Esophagus muscularis mucosa (tissue), 3 donors: ENCODE data around the gene EGFL6.

Source experiments
- EP300 ChIP-seq: sonication (generic); formaldehyde crosslinking; IDR thresholded peaks from one replicate; pipeline ENCODE4 v1.6.1; 2017; ENCODE audit warnings: antibody characterized with exemption
- TF ChIP-seq, protein P1 (sequence below), 3 experiments: fragments of 200-600 bp in 2 of 3; fragments of 450-650 bp in 1 of 3; sonication (generic) in 2 of 3; IDR thresholded peaks; one replicate each; pipeline ENCODE4 v1.5.1; 2017 to 2019; ENCODE audit warnings: antibody characterized with exemption in 3 of 3, mild to moderate bottlenecking in 2 of 3, moderate library complexity in 1 of 3

DNA sequence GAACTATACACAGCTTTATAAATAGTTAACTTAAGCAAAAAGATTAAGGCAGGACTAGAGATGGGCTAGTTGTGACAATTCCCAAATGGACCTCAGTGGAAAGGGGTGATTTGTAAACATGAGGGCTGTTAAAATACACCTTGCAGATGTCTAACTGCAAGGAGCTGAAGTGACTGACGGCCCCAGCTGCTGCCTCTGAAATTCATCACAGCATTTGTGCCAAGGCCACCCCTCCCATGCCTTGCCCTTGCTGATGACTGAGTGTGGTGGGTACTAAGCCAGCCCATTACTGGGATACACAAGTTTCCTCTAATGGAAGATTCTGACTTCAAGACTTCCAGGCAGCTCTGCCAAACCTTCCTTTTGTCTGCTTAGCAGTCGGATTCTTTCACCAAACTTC is 23.7 kb upstream of the EGFL6 start:
- TF ChIP-seq, protein P1, sequence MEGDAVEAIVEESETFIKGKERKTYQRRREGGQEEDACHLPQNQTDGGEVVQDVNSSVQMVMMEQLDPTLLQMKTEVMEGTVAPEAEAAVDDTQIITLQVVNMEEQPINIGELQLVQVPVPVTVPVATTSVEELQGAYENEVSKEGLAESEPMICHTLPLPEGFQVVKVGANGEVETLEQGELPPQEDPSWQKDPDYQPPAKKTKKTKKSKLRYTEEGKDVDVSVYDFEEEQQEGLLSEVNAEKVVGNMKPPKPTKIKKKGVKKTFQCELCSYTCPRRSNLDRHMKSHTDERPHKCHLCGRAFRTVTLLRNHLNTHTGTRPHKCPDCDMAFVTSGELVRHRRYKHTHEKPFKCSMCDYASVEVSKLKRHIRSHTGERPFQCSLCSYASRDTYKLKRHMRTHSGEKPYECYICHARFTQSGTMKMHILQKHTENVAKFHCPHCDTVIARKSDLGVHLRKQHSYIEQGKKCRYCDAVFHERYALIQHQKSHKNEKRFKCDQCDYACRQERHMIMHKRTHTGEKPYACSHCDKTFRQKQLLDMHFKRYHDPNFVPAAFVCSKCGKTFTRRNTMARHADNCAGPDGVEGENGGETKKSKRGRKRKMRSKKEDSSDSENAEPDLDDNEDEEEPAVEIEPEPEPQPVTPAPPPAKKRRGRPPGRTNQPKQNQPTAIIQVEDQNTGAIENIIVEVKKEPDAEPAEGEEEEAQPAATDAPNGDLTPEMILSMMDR (IDR thresholded peaks at IDR 0.05), result no peak
- no peak for TF ChIP-seq EP300
